Uterus (tissue), 4 donors: Measurements from ENCODE around the gene KCTD1. TPM values are rescaled to one million over a fixed set of nuclear protein-coding genes. Genes with fewer than 3 reads are reported as not detected.

Source experiments
- DNase-seq, 2 donors: peaks; one replicate each; pipeline ENCODE4 v3.0.0-alpha.2; 2019 to 2020
- H3K27ac ChIP-seq, 2 donors: fragments of 200-600 bp; sonication (generic); 1 replicate in 1 of 2; 2 replicates in 1 of 2; pipeline ENCODE4 v1.5.1; 2016 to 2018
- H3K27me3 ChIP-seq, 2 donors: fragments of 200-600 bp; sonication (generic); one replicate each; pipeline ENCODE4 v1.5.1; 2018 to 2019; ENCODE audit warnings: control low read depth in 1 of 2
- H3K36me3 ChIP-seq, 2 donors: fragments of 200-600 bp; sonication (generic); one replicate each; pipeline ENCODE4 v1.5.1; 2019; ENCODE audit warnings: control low read depth in 1 of 2
- H3K4me1 ChIP-seq, 2 donors: fragments of 200-600 bp; sonication (generic); one replicate each; pipeline ENCODE4 v1.5.1; 2018 to 2019; ENCODE audit warnings: control low read depth in 1 of 2
- H3K4me3 ChIP-seq, 2 donors: fragments of 200-600 bp; sonication (generic); 1 replicate in 1 of 2; 2 replicates in 1 of 2; pipeline ENCODE4 v1.5.1; 2018 to 2019; ENCODE audit warnings: mild to moderate bottlenecking in 1 of 2
- H3K9me3 ChIP-seq, 2 donors: fragments of 200-600 bp; sonication (generic); one replicate each; pipeline ENCODE4 v1.5.1; 2019; ENCODE audit warnings: control low read depth in 1 of 2
- CTCF ChIP-seq, 4 experiments: fragments of 200-600 bp in 2 of 4; fragments of 450-650 bp in 2 of 4; sonication (generic) in 2 of 4; IDR thresholded peaks; one replicate each; pipeline ENCODE4 v1.5.1; 2016 to 2019; ENCODE audit warnings: antibody characterized with exemption in 4 of 4, mild to moderate bottlenecking in 2 of 4, moderate library complexity in 1 of 4
- POLR2A ChIP-seq, 2 donors: fragments of 450-650 bp; IDR thresholded peaks; one replicate each; pipeline ENCODE4 v1.6.1; 2016; ENCODE audit warnings: antibody characterized with exemption in 2 of 2, mild to moderate bottlenecking in 1 of 2, moderate library complexity in 1 of 2
- intact Hi-C: fragments of 100-400 bp; cut with DNase I; formaldehyde crosslinking; loops from one replicate; pipeline ENCODE4 v1.15.1; 2023; ENCODE audit warnings: low total_unique reads
- total RNA-seq, 4 donors: library from RNA; depleted of rRNA in 3 of 4; stranded (reverse); fragments of >200 nt in 3 of 4; gene quantifications; one replicate each; pipeline versions ENCODE4 v1.1.0 to v1.2.4, GENCODE V29; 2014 to 2023
- donor health status: DM: yes; HTN: yes; CAD: no.

Gene KCTD1
- total RNA-seq, 4 donors from 2014 or later, result 1.2 to 41.3 (median 11.7) TPM

- Histone ChIP-seq H3K27ac (no peak overlapping the region), H3K36me3 (no peaks in the 10 kb centered on the region), H3K9me3 (no peaks in the 10 kb centered on the region), H3K4me1 (no peaks in the 10 kb centered on the region), H3K27me3 (no peaks in the 10 kb centered on the region), H3K4me3 (no peak overlapping the region)
- no peak for DNase-seq
- intact Hi-C loops, result no loop called here
- TF ChIP-seq CTCF (IDR thresholded peaks at IDR 0.05) (no peak), POLR2A (IDR thresholded peaks at IDR 0.05) (no peak)
Measured at GRCh38 chr18:26566874-26567555, 18.7 kb upstream of the KCTD1 start.

- no peak overlapping the region for H3K27ac ChIP-seq
- H3K9me3 ChIP-seq, result no peaks in the 10 kb centered on the region
- no peaks in the 10 kb centered on the region for H3K4me1 ChIP-seq
- no peak for DNase-seq
- no peaks in the 10 kb centered on the region for H3K27me3 ChIP-seq
- no peak overlapping the region for H3K4me3 ChIP-seq
- TF ChIP-seq POLR2A (IDR thresholded peaks at IDR 0.05) (no peak), CTCF (IDR thresholded peaks at IDR 0.05) (no peak)
- intact Hi-C loops, result no loop called here
- no peaks in the 10 kb centered on the region for H3K36me3 ChIP-seq
Measured at GRCh38 chr18:26565514-26565913, 17.2 kb upstream of the KCTD1 start.

DNA sequence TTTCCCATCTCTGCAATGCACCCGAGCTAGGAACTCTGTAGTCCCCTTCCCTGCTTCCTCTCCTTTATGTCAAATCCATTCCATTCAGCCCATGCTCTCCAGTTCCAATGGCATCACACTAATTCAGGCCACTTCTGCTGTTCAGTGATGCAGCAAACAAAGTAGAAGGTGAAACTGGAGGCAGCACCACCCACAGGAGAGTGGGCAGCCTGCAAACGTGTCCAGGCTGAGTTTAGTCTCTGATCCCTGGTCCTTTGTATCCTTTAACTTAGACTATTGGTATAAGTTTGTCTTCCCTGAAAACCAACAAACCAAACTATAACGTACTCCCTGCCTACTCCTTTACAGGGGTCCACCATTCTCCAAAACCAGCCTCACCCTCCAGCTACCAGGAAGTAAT is 14.7 kb upstream of the KCTD1 start:
- no peaks in the 10 kb centered on the region for H3K27me3 ChIP-seq
- H3K4me1 ChIP-seq, result no peaks in the 10 kb centered on the region
- no peaks in the 10 kb centered on the region for H3K9me3 ChIP-seq
- no peak overlapping the region for H3K27ac ChIP-seq
- no peak for DNase-seq
- no peak for TF ChIP-seq CTCF (IDR thresholded peaks at IDR 0.05)
- no peak for TF ChIP-seq POLR2A (IDR thresholded peaks at IDR 0.05)
- intact Hi-C loops, result no loop called here
- H3K36me3 ChIP-seq, result no peaks in the 10 kb centered on the region
- H3K4me3 ChIP-seq, result no peak overlapping the region

- H3K27me3 ChIP-seq, result no peaks in the 10 kb centered on the region
- H3K4me3 ChIP-seq, result no peak overlapping the region
- no peaks in the 10 kb centered on the region for H3K9me3 ChIP-seq
- H3K27ac ChIP-seq, result no peak overlapping the region
- intact Hi-C loops, result no loop called here
- H3K36me3 ChIP-seq, result no peaks in the 10 kb centered on the region
- TF ChIP-seq POLR2A (IDR thresholded peaks at IDR 0.05), result no peak
- no peak for DNase-seq
- H3K4me1 ChIP-seq, result no peaks in the 10 kb centered on the region
Measured at GRCh38 chr18:26562568-26562967, 14.2 kb upstream of the KCTD1 start.

GRCh38 chr18:26561769-26562168 is 13.4 kb upstream of the KCTD1 start:
- Histone ChIP-seq H3K4me1 (no peaks in the 10 kb centered on the region), H3K27me3 (no peaks in the 10 kb centered on the region), H3K4me3 (no peak overlapping the region), H3K27ac (no peak overlapping the region), H3K9me3 (no peaks in the 10 kb centered on the region), H3K36me3 (no peaks in the 10 kb centered on the region)
- no peak for DNase-seq
- TF ChIP-seq CTCF (IDR thresholded peaks at IDR 0.05) (no peak), POLR2A (IDR thresholded peaks at IDR 0.05) (no peak)
- intact Hi-C loops, result no loop called here

DNA sequence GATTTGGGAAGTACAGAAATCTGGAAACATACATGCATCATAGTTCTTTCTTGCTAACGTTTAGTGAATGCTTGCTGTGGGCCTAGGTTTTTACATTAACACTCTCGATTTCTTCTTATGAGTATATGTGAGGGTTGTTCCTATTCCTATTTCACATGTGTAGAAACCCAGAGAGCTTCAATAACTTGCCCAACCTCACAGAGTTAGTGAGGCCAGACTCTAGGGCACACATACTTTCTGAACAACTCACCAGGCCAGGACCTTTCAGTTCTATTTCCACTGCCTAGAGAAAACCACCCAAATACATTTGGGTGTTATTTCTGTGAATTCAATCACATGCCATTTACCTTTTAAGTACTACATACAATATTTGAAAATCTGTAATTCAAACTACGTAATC is 8.2 kb upstream of the KCTD1 start:
- Histone ChIP-seq H3K4me1 (no peaks in the 10 kb centered on the region), H3K4me3 (no peak overlapping the region), H3K36me3 (no peaks in the 10 kb centered on the region), H3K27me3 (no peaks in the 10 kb centered on the region), H3K9me3 (no peaks in the 10 kb centered on the region), H3K27ac (no peak overlapping the region)
- no peak for TF ChIP-seq CTCF (IDR thresholded peaks at IDR 0.05)
- intact Hi-C loops, result no loop called here
- DNase-seq, result no peak
